BE2C (cell line): ENCODE results near the gene INTS3.

Experiments
- DNase-seq: peaks from one replicate; pipeline ENCODE4 v3.0.0-alpha.2; 2020
- H3K27me3 ChIP-seq: fragments of 250-450 bp; sonication (Bioruptor Pico); 2 replicates; pipeline ENCODE4 v1.5.1; 2020; ENCODE audit warnings: mild to moderate bottlenecking
- H3K36me3 ChIP-seq: fragments of 250-450 bp; sonication (Bioruptor Pico); 2 replicates; pipeline ENCODE4 v1.5.1; 2020; ENCODE audit warnings: mild to moderate bottlenecking
- H3K4me1 ChIP-seq: fragments of 250-450 bp; sonication (Bioruptor Pico); 2 replicates; pipeline ENCODE4 v1.5.1; 2020
- H3K4me3 ChIP-seq: 2 replicates; pipeline ENCODE4 v1.5.1; 2011; ENCODE audit warnings: low read depth, low read length
- H3K9me3 ChIP-seq: fragments of 250-450 bp; sonication (Bioruptor Pico); 2 replicates; pipeline ENCODE4 v1.5.1; 2020
- CTCF ChIP-seq: IDR thresholded peaks from 2 replicates; pipeline ENCODE4 v1.5.1; 2012; ENCODE audit warnings: mild to moderate bottlenecking, low read depth, low read length

INTS3 gene

GRCh38 chr1:153786038-153786790 is 58.4 kb downstream of the INTS3 start:
- H3K36me3 ChIP-seq = no peaks in the 10 kb centered on the region
- H3K4me1 ChIP-seq = no peaks in the 10 kb centered on the region
- no peak for TF ChIP-seq CTCF

GRCh38 chr1:153789478-153790034 is 61.7 kb downstream of the INTS3 start:
- TF ChIP-seq CTCF = no peak
- Histone ChIP-seq H3K4me1 (no peaks in the 10 kb centered on the region), H3K36me3 (no peaks in the 10 kb centered on the region), H3K9me3 (no peaks in the 10 kb centered on the region), H3K27me3 (no peaks in the 10 kb centered on the region), H3K4me3 (no peak overlapping the region)
- no peak for DNase-seq

More at GRCh38 chr1:153786038-153786790, 58.4 kb downstream of the INTS3 start:
- Histone ChIP-seq H3K4me3 (no peak overlapping the region), H3K9me3 (no peaks in the 10 kb centered on the region), H3K27me3 (no peaks in the 10 kb centered on the region)
- DNase-seq = no peak

GRCh38 chr1:153790313-153790965 is 62.6 kb downstream of the INTS3 start:
- H3K36me3 ChIP-seq = no peaks in the 10 kb centered on the region
- no peaks in the 10 kb centered on the region for H3K4me1 ChIP-seq
- no peaks in the 10 kb centered on the region for H3K27me3 ChIP-seq
- no peak for TF ChIP-seq CTCF
- H3K4me3 ChIP-seq = no peak overlapping the region
- DNase-seq = no peak
- no peaks in the 10 kb centered on the region for H3K9me3 ChIP-seq

- no peak overlapping the region for H3K4me3 ChIP-seq
- no peaks in the 10 kb centered on the region for H3K4me1 ChIP-seq
- no peaks in the 10 kb centered on the region for H3K9me3 ChIP-seq
- no peaks in the 10 kb centered on the region for H3K36me3 ChIP-seq
- no peaks in the 10 kb centered on the region for H3K27me3 ChIP-seq
- no peak for TF ChIP-seq CTCF
- DNase-seq = no peak
Observed at GRCh38 chr1:153790966-153791647, 63.3 kb downstream of the INTS3 start.

GRCh38 chr1:153791648-153792253 is 63.9 kb downstream of the INTS3 start:
- Histone ChIP-seq H3K27me3 (no peaks in the 10 kb centered on the region), H3K36me3 (no peaks in the 10 kb centered on the region), H3K4me3 (no peak overlapping the region), H3K9me3 (no peaks in the 10 kb centered on the region), H3K4me1 (no peaks in the 10 kb centered on the region)
- DNase-seq = no peak
- no peak for TF ChIP-seq CTCF
